ENCODE data around the gene DYNLRB1. TPM values are rescaled to one million over a fixed set of nuclear protein-coding genes. Genes with fewer than 3 reads are reported as not detected.
"Not testable (repeated sequence)": the region's sequence is repeated elsewhere in the genome, so short reads cannot be mapped to it uniquely, and the experiment has no call there.

DYNLRB1 gene
- total RNA-seq = 10 to 100 TPM; 70.5 to 75.9 TPM

DNA sequence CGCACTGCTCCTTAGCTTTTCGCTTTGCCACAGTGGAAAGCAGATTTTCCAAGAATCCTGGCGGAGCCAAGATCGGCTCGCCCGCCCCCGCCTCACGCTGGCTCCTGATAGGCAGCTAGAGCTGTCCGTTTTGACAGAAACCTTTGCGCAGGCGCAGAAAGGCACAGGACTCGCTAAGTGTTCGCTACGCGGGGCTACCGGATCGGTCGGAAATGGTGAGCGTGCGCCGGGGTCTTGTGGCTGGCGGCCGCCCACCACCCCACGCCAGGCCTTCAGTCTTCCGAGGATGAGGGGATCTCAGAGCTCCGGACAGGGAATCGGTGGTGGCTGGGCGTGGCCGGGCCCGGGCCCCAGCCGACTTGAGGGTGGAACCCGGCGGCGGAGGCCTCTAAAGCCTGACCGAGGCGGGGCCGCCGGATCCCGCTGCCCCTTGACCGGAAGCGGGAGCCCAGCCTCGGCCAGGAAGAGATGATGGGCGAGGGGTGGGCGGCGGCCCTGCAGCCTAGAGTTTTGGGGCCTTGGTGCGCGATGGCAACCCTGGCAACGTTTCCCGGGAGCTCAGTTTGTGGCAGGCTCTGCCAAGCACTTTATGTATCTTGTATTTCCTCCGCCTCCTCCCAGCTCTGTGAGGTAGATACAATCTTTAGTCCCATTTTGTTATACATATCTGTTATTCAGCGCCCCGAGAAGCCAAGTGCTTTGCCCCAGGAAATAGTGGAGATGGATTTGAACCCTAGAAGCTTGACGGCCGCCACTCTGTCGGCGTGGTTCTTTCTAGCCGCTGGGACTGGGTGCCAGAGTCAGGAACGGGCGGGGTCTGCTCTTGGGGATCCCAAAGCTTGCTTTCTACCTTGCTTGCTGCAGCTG is at the start of gene DYNLRB1:
Gene DYNLRB1 (plus strand): TSS at position 176 of the 867 bp plus-strand sequence. CDS start 37 bp downstream, at position 213.
- DNase-seq = peak; percentile 96 to 97
- ATAC-seq (replicated peaks in 1 of 2) = peak; percentile 86 to 87
- peaks cover 38% of the 10 kb centered on the region for H3K4me1 Mint-ChIP-seq (ENCODE audit: low read depth)
- no peaks in the 10 kb centered on the region for H3K27me3 Mint-ChIP-seq (ENCODE audit: low read depth)
- H3K36me3 Mint-ChIP-seq (ENCODE audit: insufficient read depth in 2 of 2) = peaks cover 0 to 10% of the 10 kb centered on the region in 2 donors
- no peaks in the 10 kb centered on the region for H3K9me3 Mint-ChIP-seq
- peak within 1 kb of the TSS; percentile 98 to 99 for H3K4me3 Mint-ChIP-seq
- peak within 1 kb of the TSS; percentile 99 for H3K27ac Mint-ChIP-seq

GRCh38 chr20:34468951-34469350 is 47.3 kb upstream of the DYNLRB1 start:
- peak overlapping the region; percentile 42 for H3K27ac Mint-ChIP-seq

GRCh38 chr20:34472246-34472925 is 43.8 kb upstream of the DYNLRB1 start:
- Mint-ChIP-seq H3K4me3 (no peak overlapping the region), H3K9me3 (no peaks in the 10 kb centered on the region), H3K27me3 (ENCODE audit: low read depth) (no peaks in the 10 kb centered on the region), H3K4me1 (ENCODE audit: low read depth) (peaks cover 12% of the 10 kb centered on the region), H3K36me3 (ENCODE audit: insufficient read depth in 2 of 2) (peaks cover 3 to 11% of the 10 kb centered on the region in 2 donors), H3K27ac (no peak overlapping the region)
- ATAC-seq (replicated peaks in 1 of 2) = no peak
- DNase-seq = no peak

More at GRCh38 chr20:34468951-34469350, 47.3 kb upstream of the DYNLRB1 start:
- no peaks in the 10 kb centered on the region for H3K27me3 Mint-ChIP-seq (ENCODE audit: low read depth)
- H3K36me3 Mint-ChIP-seq (ENCODE audit: insufficient read depth in 2 of 2) = peaks cover 0 to 6% of the 10 kb centered on the region in 2 donors
- no peak for DNase-seq
- no peaks in the 10 kb centered on the region for H3K9me3 Mint-ChIP-seq
- no peak for ATAC-seq (replicated peaks in 1 of 2)
- H3K4me1 Mint-ChIP-seq (ENCODE audit: low read depth) = peaks cover 5% of the 10 kb centered on the region
- no peak overlapping the region for H3K4me3 Mint-ChIP-seq

DNA sequence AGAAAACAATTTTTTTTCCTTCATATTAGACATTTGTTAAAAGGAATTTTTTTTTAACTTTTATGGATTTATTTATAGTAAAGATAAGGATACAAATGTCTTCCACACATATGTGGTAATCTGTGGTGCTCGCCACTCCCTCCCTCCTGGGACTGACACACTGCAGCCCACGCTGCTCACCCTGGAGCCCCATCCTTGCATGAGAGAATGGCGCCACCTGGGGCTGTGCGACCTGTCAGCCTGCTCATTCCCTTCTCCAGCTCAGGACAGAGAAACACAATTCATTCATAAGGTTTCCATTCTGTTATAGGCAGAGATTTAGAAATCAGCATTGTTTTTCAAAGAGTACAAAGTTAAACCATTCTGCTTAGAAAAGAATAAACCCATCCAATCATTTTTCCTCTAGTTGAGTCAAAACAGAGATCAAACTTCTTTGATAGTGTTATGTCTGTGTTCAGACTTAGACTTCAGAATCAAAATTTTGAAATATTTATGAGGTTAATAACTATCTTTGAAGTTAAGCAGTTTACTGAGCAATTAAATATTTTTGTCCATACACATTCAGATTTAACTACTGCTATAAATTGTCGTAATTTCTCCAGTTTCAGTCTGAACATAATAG is 42.8 kb upstream of the DYNLRB1 start:
- peaks cover 3 to 11% of the 10 kb centered on the region in 2 donors for H3K36me3 Mint-ChIP-seq (ENCODE audit: insufficient read depth in 2 of 2)
- peaks cover 12% of the 10 kb centered on the region for H3K4me1 Mint-ChIP-seq (ENCODE audit: low read depth)
- H3K4me3 Mint-ChIP-seq = no peak overlapping the region
- DNase-seq (peak; percentile 29 to 33), ATAC-seq (replicated peaks in 1 of 2) (peak in 1 of 2 donors; percentile 50)
- no peaks in the 10 kb centered on the region for H3K9me3 Mint-ChIP-seq
- H3K27me3 Mint-ChIP-seq (ENCODE audit: low read depth) = no peaks in the 10 kb centered on the region
- H3K27ac Mint-ChIP-seq = no peak overlapping the region

- Mint-ChIP-seq H3K27me3 (ENCODE audit: low read depth) (no peaks in the 10 kb centered on the region), H3K4me1 (ENCODE audit: low read depth) (peaks cover 12% of the 10 kb centered on the region), H3K9me3 (no peaks in the 10 kb centered on the region), H3K36me3 (ENCODE audit: insufficient read depth in 2 of 2) (peaks cover 3 to 24% of the 10 kb centered on the region in 2 donors), H3K27ac (no peak overlapping the region), H3K4me3 (peak overlapping the region in 1 of 2 donors; percentile 5)
- ATAC-seq (replicated peaks in 1 of 2) (peak; percentile 64 to 66), DNase-seq (peak; percentile 33 to 45)
Measured at GRCh38 chr20:34475979-34476736, 40.1 kb upstream of the DYNLRB1 start.

- Mint-ChIP-seq H3K4me1 (ENCODE audit: low read depth) (peaks cover 7% of the 10 kb centered on the region), H3K27ac (no peak overlapping the region), H3K27me3 (ENCODE audit: low read depth) (no peaks in the 10 kb centered on the region), H3K4me3 (no peak overlapping the region), H3K9me3 (peaks cover 4 to 5% of the 10 kb centered on the region in 2 donors), H3K36me3 (ENCODE audit: insufficient read depth in 2 of 2) (peaks cover 16 to 47% of the 10 kb centered on the region in 2 donors)
- ATAC-seq (replicated peaks in 1 of 2) (no peak), DNase-seq (no peak)
Measured at GRCh38 chr20:34479627-34480026, 36.6 kb upstream of the DYNLRB1 start.

DNA sequence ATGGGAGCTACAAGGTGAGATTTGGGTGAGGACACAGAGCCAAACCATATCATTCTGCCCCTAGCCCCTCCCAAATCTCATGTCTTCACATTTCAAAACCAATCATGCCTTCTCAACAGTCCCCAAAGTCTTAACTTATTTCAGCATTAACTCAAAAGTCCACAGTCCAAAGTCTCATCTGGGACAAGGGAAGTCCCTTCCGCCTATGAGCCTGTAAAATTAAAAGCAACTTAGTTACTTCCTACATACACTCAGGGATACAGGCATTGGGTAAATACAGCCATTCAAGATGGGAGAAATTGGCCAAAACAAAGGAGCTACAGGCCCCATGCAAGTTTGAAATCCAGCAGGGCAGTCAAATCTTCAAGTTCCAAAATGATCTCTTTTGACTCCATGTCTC is 34.1 kb upstream of the DYNLRB1 start:
- H3K27me3 Mint-ChIP-seq (ENCODE audit: low read depth); H3K27ac Mint-ChIP-seq: not testable (repeated sequence)
- H3K36me3 Mint-ChIP-seq (ENCODE audit: insufficient read depth in 2 of 2) = peaks cover 13 to 52% of the 10 kb centered on the region in 2 donors

DNA sequence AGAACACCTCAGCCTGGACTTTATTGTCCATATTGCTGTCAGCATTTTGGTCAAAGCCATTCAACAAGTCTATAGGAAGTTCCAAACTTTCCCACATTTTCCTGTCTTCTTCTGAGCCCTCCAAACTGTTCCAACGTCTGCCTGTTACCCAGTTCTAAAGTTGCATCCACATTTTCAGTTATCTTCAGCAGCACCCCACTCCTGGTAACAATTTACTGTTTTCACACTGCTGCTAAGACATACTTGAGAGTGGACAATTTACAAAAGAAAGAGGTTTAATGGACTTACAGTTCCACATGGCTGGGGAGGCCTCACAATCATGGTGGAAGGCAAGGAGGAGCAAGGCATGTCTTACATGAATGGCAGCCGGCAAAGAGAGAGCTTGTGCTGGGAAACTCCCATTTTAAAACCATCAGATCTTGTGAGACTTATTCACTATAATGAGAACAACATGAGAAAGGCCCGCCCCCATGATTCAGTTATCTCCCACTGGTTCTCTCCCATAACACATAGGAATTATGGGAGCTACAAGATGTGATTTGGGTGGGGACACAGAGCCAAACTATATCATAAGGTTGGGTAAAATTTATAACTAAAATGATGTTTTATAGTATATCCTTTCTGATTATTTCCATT is 32.5 kb upstream of the DYNLRB1 start:
- not testable (repeated sequence) for DNase-seq; H3K27ac Mint-ChIP-seq; H3K4me3 Mint-ChIP-seq; H3K4me1 Mint-ChIP-seq (ENCODE audit: low read depth); H3K9me3 Mint-ChIP-seq; H3K27me3 Mint-ChIP-seq (ENCODE audit: low read depth); ATAC-seq (replicated peaks in 1 of 2)
- H3K36me3 Mint-ChIP-seq (ENCODE audit: insufficient read depth in 2 of 2) = peaks cover 14 to 60% of the 10 kb centered on the region in 2 donors

More for the DNA sequence above, 34.1 kb upstream of the DYNLRB1 start:
- not testable (repeated sequence) for H3K4me1 Mint-ChIP-seq (ENCODE audit: low read depth); H3K4me3 Mint-ChIP-seq; DNase-seq; ATAC-seq (replicated peaks in 1 of 2); H3K9me3 Mint-ChIP-seq

- Mint-ChIP-seq H3K27ac (peak overlapping the region; percentile 16), H3K4me1 (ENCODE audit: low read depth) (no peaks in the 10 kb centered on the region), H3K36me3 (ENCODE audit: insufficient read depth in 2 of 2) (peaks cover 14 to 59% of the 10 kb centered on the region in 2 donors), H3K4me3 (no peak overlapping the region), H3K9me3 (peaks cover 4 to 5% of the 10 kb centered on the region in 2 donors), H3K27me3 (ENCODE audit: low read depth) (no peaks in the 10 kb centered on the region)
- DNase-seq = no peak
- ATAC-seq (replicated peaks in 1 of 2) = no peak
Measured at GRCh38 chr20:34485068-34485634, 31.1 kb upstream of the DYNLRB1 start.

GRCh38 chr20:34491226-34491931 is 24.8 kb upstream of the DYNLRB1 start:
- Mint-ChIP-seq H3K9me3 (no peaks in the 10 kb centered on the region), H3K36me3 (ENCODE audit: insufficient read depth in 2 of 2) (peaks cover 10 to 38% of the 10 kb centered on the region in 2 donors), H3K27me3 (ENCODE audit: low read depth) (no peaks in the 10 kb centered on the region), H3K27ac (no peak overlapping the region), H3K4me1 (ENCODE audit: low read depth) (no peaks in the 10 kb centered on the region), H3K4me3 (no peak overlapping the region)
- no peak for DNase-seq
- peak; percentile 45 to 59 for ATAC-seq (replicated peaks in 1 of 2)

GRCh38 chr20:34491932-34492509 is 24.2 kb upstream of the DYNLRB1 start:
- DNase-seq (no peak), ATAC-seq (replicated peaks in 1 of 2) (peak in 1 of 2 donors; percentile 13)
- Mint-ChIP-seq H3K4me1 (ENCODE audit: low read depth) (no peaks in the 10 kb centered on the region), H3K27me3 (ENCODE audit: low read depth) (no peaks in the 10 kb centered on the region), H3K4me3 (no peak overlapping the region), H3K36me3 (ENCODE audit: insufficient read depth in 2 of 2) (peaks cover 10 to 38% of the 10 kb centered on the region in 2 donors), H3K27ac (no peak overlapping the region), H3K9me3 (no peaks in the 10 kb centered on the region)

All from activated T-cell treated with anti-CD3 and anti-CD28 coated beads, Interleukin-2, amount 50 U/mL, for 72 hours (primary cell).